Tibial nerve (tissue), 3 donors: ENCODE results near the gene EOLA1.

Source experiments
- POLR2A ChIP-seq, 2 donors: fragments of 450-650 bp; IDR thresholded peaks; one replicate each; pipeline ENCODE4 v1.6.1; 2017; ENCODE audit warnings: antibody characterized with exemption in 2 of 2, mild to moderate bottlenecking in 2 of 2, moderate library complexity in 2 of 2
- TF ChIP-seq, protein P1 (sequence below), 5 experiments: fragments of 200-600 bp in 3 of 5; fragments of 450-650 bp in 2 of 5; sonication (generic) in 3 of 5; IDR thresholded peaks; one replicate each; pipeline ENCODE4 v1.5.1; 2016 to 2019; ENCODE audit warnings: antibody characterized with exemption in 5 of 5, mild to moderate bottlenecking in 3 of 5, moderate library complexity in 2 of 5

DNA sequence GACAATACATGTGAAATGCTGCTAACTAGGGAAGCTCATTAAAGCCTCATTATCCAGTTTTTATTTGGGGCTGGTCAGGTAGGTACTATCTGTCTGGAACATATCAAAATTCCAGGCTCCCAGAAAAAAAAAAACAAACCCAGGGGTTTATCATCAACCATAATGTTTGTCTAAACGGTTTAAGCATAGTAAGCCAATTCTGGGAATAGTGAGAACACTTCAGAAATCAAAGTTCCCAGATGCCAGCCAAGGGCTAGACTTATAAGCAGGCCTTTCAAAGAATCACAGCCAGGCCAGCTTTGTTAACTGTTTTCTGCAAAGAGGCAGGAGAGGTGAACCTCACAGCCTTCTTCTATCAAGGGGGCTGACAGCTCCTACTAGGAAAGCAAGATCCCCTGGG lies 43.8 kb upstream of the EOLA1 start:
- TF ChIP-seq, protein P1, sequence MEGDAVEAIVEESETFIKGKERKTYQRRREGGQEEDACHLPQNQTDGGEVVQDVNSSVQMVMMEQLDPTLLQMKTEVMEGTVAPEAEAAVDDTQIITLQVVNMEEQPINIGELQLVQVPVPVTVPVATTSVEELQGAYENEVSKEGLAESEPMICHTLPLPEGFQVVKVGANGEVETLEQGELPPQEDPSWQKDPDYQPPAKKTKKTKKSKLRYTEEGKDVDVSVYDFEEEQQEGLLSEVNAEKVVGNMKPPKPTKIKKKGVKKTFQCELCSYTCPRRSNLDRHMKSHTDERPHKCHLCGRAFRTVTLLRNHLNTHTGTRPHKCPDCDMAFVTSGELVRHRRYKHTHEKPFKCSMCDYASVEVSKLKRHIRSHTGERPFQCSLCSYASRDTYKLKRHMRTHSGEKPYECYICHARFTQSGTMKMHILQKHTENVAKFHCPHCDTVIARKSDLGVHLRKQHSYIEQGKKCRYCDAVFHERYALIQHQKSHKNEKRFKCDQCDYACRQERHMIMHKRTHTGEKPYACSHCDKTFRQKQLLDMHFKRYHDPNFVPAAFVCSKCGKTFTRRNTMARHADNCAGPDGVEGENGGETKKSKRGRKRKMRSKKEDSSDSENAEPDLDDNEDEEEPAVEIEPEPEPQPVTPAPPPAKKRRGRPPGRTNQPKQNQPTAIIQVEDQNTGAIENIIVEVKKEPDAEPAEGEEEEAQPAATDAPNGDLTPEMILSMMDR (IDR thresholded peaks at IDR 0.05): no peak
- TF ChIP-seq POLR2A (IDR thresholded peaks at IDR 0.05): no peak
